D721Med (cell line): ENCODE measurements around the gene ZMIZ1.

Source experiments
- DNase-seq: peaks from one replicate; pipeline ENCODE4 v3.0.0; 2011; ENCODE audit warnings: low spot score; ENCODE audit not compliant: insufficient read length
- FAIRE-seq: peaks from 2 replicates; lab custom pipeline; 2011; peaks lifted over from hg19 to GRCh38; lab: Jason Lieb, UNC
- CTCF ChIP-seq: IDR thresholded peaks from 2 replicates; pipeline ENCODE4 v1.5.1; 2012; ENCODE audit warnings: mild to moderate bottlenecking, control low read depth; ENCODE audit not compliant: insufficient read depth; ENCODE audit errors: missing control alignments

The ZMIZ1 gene

GRCh38 chr10:79259834-79260233 lies 191.1 kb downstream of the ZMIZ1 start:
- no peak for TF ChIP-seq CTCF
- DNase-seq, result no peak
- no peak for FAIRE-seq

DNA sequence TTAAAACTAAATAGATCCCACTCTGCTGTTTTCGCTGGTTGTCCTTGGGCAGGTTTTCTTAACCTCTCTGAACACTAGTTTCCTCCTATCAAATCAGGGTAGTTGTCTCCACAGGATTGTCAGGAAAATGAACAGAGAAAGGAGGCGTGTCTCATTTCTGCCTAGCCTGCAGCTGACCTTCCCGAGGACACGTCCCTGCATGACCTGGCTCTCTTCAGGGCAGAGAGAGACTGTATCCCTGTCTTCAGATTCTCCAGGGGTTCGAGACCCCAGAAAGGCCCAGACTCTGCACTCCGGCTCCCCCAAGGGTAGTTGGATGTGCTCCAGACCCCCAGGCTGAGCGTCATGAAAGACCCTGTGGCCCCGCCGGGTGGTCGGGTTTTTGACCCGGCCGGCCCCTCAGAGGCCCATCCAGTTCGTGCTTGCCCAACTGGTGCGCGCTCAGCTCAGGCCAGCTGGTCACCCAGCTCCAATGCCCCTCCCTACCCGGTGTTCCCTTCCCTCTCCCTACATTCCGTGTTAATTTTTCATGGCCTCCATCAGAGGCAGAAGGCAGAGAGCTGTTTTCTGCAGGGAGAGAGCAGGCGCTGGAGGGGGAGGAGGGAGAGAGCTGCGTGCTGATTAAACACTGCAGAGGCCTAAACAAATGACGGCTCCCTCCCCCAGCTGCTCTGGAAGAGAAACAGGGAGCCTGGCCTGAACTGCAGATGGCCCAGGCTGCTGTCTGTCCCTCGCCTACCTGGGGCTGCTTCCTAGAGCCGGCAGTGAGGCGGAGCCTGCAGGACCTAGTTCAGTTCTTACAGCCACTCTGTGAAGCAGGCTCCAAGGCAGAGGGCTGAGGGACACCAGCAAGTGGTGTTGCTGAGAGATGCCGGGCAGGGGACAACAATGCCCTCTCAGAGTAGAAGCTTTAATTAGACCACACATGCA lies 192.3 kb downstream of the ZMIZ1 start:
- TF ChIP-seq CTCF, result no peak

DNA sequence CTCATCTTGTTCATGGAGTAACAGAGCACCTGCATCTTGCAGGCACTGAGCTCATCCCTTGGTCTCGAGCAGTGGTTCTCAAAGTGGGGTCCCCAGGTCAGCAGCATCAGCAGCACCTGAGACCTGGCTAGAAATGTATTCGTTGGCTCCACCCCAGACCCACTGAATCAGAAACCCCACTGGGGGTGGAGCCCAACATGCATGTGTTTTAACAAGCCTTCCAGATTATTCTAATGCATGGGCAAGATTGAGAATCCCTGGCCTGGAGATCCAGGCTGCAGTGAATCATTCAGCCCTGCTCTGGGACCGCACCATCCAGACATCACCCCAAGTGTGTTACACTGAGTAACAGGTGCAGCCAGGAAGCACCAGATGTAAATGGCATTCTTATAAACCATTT lies 193.4 kb downstream of the ZMIZ1 start:
- TF ChIP-seq CTCF, result no peak
- FAIRE-seq (no peak), DNase-seq (no peak)

More for the DNA sequence above, 192.3 kb downstream of the ZMIZ1 start:
- DNase-seq (peak; percentile 57), FAIRE-seq (no peak)

GRCh38 chr10:79262959-79263746 lies 194.4 kb downstream of the ZMIZ1 start:
- DNase-seq (no peak), FAIRE-seq (no peak)
- TF ChIP-seq CTCF, result no peak

- FAIRE-seq (no peak), DNase-seq (no peak)
- TF ChIP-seq CTCF, result no peak
Observed at GRCh38 chr10:79263939-79264338, 195.2 kb downstream of the ZMIZ1 start.

DNA sequence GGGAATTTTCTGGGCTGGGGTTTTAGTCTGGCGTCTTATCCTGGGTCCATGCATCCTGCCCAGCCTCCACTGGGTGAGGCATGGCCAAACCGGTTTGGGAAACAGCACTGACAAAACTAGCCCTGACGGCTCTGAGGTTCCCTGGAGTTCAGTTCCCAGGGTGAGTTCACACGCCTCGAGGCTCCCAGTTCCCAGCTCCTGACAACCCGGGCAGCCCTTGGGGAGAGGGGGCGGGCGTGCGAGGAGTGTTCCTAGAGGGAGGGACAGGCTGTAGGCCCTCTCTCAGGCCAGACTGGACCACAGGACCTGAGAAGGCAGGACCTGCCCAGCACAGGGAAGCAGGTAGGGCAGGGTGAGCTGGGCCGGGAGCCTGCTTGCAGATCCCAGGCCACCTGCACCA lies 196.2 kb downstream of the ZMIZ1 start:
- FAIRE-seq, result no peak
- TF ChIP-seq CTCF, result no peak
- no peak for DNase-seq
